Loucy (cell line): ENCODE data around the gene PSD2.

Source experiments
- H2AFZ ChIP-seq: fragments of 200-600 bp; sonication (generic); 2 replicates; pipeline ENCODE4 v1.6.0; 2016; ENCODE audit warnings: antibody characterized with exemption, mild to moderate bottlenecking, low read length, moderate library complexity
- H3F3A ChIP-seq: fragments of 200-600 bp; 2 replicates; pipeline ENCODE4 v1.6.0; 2016; ENCODE audit warnings: antibody characterized with exemption, low read depth, mild to moderate bottlenecking
- H3K27me3 ChIP-seq: fragments of 200-600 bp; sonication (generic); 2 replicates; pipeline ENCODE4 v1.6.1; 2014; ENCODE audit warnings: low read length, mild to moderate bottlenecking; ENCODE audit not compliant: insufficient read depth, poor library complexity, severe bottlenecking
- H3K36me3 ChIP-seq: fragments of 200-600 bp; sonication (generic); 2 replicates; pipeline ENCODE4 v1.6.1; 2016; ENCODE audit warnings: low read length; ENCODE audit not compliant: insufficient read depth
- H3K4me1 ChIP-seq: fragments of 200-600 bp; sonication (generic); 2 replicates; pipeline ENCODE4 v1.5.1; 2014; ENCODE audit warnings: low read length, mild to moderate bottlenecking; ENCODE audit not compliant: insufficient read depth, poor library complexity, severe bottlenecking
- H3K4me2 ChIP-seq: fragments of 200-600 bp; sonication (generic); 2 replicates; pipeline ENCODE4 v1.6.0; 2014; ENCODE audit warnings: antibody characterized with exemption, low read length, low read depth, mild to moderate bottlenecking; ENCODE audit not compliant: poor library complexity, severe bottlenecking
- H3K4me3 ChIP-seq: fragments of 200-600 bp; sonication (generic); 2 replicates; pipeline ENCODE4 v1.5.1; 2014; ENCODE audit warnings: low read length, mild to moderate bottlenecking, mixed read lengths; ENCODE audit not compliant: poor library complexity, severe bottlenecking
- H3K79me2 ChIP-seq: fragments of 200-600 bp; sonication (generic); 2 replicates; pipeline ENCODE4 v1.6.1; 2014; ENCODE audit warnings: low read length; ENCODE audit not compliant: insufficient read depth
- H3K9ac ChIP-seq: fragments of 200-600 bp; sonication (generic); 2 replicates; pipeline ENCODE4 v1.6.0; 2014; ENCODE audit warnings: mild to moderate bottlenecking, low read depth, low read length, moderate library complexity; ENCODE audit not compliant: poor library complexity, severe bottlenecking
- H3K9me2 ChIP-seq: fragments of 200-600 bp; sonication (generic); replicated peaks from 2 replicates; pipeline ENCODE4 v1.6.1; 2016; ENCODE audit warnings: low read depth, low read length, mixed read lengths
- H3K9me3 ChIP-seq: fragments of 200-600 bp; sonication (generic); 2 replicates; pipeline ENCODE4 v1.6.1; 2014; ENCODE audit warnings: mild to moderate bottlenecking, antibody characterized with exemption, low read length, low read depth; ENCODE audit not compliant: insufficient read depth
- H4K20me1 ChIP-seq: fragments of 200-600 bp; sonication (generic); 2 replicates; pipeline ENCODE4 v1.6.0; 2014; ENCODE audit warnings: antibody characterized with exemption, low read length, mild to moderate bottlenecking; ENCODE audit not compliant: insufficient read depth, poor library complexity, severe bottlenecking
- CTCF ChIP-seq: fragments of 200-600 bp; sonication (generic); conservative IDR thresholded peaks from 2 replicates; pipeline ENCODE4 v1.5.1; 2014; ENCODE audit warnings: mild to moderate bottlenecking, antibody characterized with exemption, low read length
- EZH2phosphoT487 ChIP-seq: fragments of 200-600 bp; IDR thresholded peaks from 2 replicates; pipeline ENCODE4 v1.6.1; 2018; ENCODE audit warnings: antibody characterized with exemption, mild to moderate bottlenecking, moderate library complexity, borderline replicate concordance

The PSD2 gene

DNA sequence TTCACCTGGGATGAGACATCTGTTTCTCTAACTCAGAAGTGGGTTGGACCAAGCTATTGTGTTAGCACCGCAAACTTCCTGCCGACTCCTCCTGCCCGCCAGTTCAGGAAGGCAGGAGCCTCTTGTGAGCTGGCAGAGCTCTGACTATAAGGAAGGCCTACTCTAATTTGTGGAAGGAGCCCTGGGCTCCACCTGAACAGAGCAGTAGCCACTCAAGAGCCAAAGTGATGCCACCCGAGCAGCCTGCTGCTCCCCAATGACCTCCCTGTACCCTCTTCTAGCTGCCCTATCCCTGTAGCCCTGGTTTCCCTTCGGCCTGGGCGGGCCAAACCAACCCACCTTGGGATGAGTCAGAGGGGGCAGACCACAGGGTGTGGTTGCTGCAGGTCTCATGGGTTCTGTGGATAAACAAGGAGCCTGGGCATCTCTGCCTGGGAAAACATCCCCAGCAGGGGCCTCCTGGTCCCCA lies 81.6 kb downstream of the PSD2 start:
- Histone ChIP-seq H3K4me3 (no peak overlapping the region), H2AFZ (no peak overlapping the region)

GRCh38 chr5:139878093-139878492 lies 82.5 kb downstream of the PSD2 start:
- no peak overlapping the region for H3K4me2 ChIP-seq
- H3F3A ChIP-seq, result no peaks in the 10 kb centered on the region
- no peaks in the 10 kb centered on the region for H3K9me2 ChIP-seq
- no peaks in the 10 kb centered on the region for H3K27me3 ChIP-seq
- H3K9ac ChIP-seq, result no peak overlapping the region
- no peaks in the 10 kb centered on the region for H3K79me2 ChIP-seq
- no peaks in the 10 kb centered on the region for H3K9me3 ChIP-seq
- H2AFZ ChIP-seq, result no peak overlapping the region
- H4K20me1 ChIP-seq, result no peaks in the 10 kb centered on the region
- no peak overlapping the region for H3K4me3 ChIP-seq
- H3K36me3 ChIP-seq, result no peaks in the 10 kb centered on the region
- no peak for TF ChIP-seq CTCF
- no peak for TF ChIP-seq EZH2phosphoT487
- H3K4me1 ChIP-seq, result no peaks in the 10 kb centered on the region

More for the DNA sequence above, 81.6 kb downstream of the PSD2 start:
- Histone ChIP-seq H3K27me3 (no peaks in the 10 kb centered on the region), H3K4me1 (no peaks in the 10 kb centered on the region), H3F3A (no peaks in the 10 kb centered on the region), H3K9me3 (no peaks in the 10 kb centered on the region), H3K79me2 (no peaks in the 10 kb centered on the region), H3K36me3 (no peaks in the 10 kb centered on the region), H3K9ac (no peak overlapping the region), H3K4me2 (no peak overlapping the region), H4K20me1 (no peaks in the 10 kb centered on the region), H3K9me2 (no peaks in the 10 kb centered on the region)
- TF ChIP-seq CTCF, result no peak
- no peak for TF ChIP-seq EZH2phosphoT487

DNA sequence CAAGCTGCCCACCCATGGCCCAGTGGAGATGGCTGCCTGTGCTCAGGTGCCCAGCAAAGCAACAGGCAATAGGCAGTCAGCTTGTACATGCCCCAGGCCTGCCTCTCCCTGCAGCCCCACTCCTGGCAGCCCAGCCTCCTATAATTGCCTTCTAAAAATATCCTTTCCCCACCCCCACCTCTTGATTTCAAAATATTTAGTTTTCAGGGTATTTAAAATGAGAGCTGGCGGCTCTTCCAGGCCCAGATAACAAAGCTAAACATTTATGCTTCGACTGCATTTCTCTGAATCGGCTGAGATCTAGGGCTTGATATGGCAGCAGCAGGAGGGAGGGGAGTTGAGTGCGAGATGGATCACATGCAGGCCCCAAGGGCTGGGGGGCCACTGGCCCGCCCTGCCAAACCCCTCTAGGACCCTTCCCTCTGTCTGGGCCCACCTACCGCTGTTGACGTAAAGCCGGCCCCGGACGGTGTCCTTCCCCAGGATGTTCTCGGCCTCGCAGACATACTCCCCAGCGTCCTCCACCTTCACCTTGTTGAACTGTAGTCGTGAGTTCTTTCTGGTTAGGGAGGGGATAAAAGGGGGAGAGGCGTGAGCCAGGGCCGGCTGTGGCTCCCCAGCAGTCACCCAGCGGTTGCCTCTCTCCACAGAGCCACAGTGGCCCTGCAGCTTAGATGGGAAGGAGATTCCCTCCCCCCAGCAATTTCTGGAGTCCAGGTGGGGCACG lies 85.0 kb downstream of the PSD2 start:
- TF ChIP-seq EZH2phosphoT487 (no peak), CTCF (no peak)

More for the DNA sequence above, 85.0 kb downstream of the PSD2 start:
- no peak overlapping the region for H3K4me2 ChIP-seq
- H3K9me2 ChIP-seq, result no peaks in the 10 kb centered on the region
- H3K79me2 ChIP-seq, result no peaks in the 10 kb centered on the region
- no peaks in the 10 kb centered on the region for H3F3A ChIP-seq
- no peaks in the 10 kb centered on the region for H3K27me3 ChIP-seq
- no peak overlapping the region for H3K9ac ChIP-seq
- no peaks in the 10 kb centered on the region for H3K4me1 ChIP-seq
- no peaks in the 10 kb centered on the region for H3K9me3 ChIP-seq
- no peaks in the 10 kb centered on the region for H3K36me3 ChIP-seq
- no peaks in the 10 kb centered on the region for H4K20me1 ChIP-seq
- H2AFZ ChIP-seq, result no peak overlapping the region
- H3K4me3 ChIP-seq, result no peak overlapping the region
